K562 (cell line): ENCODE measurements around the gene AHNAK. TPM values are rescaled to one million over a fixed set of nuclear protein-coding genes. Genes with fewer than 3 reads are reported as not detected.

Experiments
- ATAC-seq: fragments of 200-7000 bp; cut with Tn5 transposase; 3 replicates; pipeline ENCODE4 v1.9.1; 2020; ENCODE audit warnings: moderate library complexity
- BruUV-seq: library from RNA; stranded (reverse); fragments of 400-500 nt; replicated peaks from 2 replicates; lab custom pipeline; 2021; lab: Mats Ljungman, UMichigan
- CTCF ChIA-PET: fragments of 300-600 bp; formaldehyde crosslinking; extraction: SDS; loops from one replicate; lab custom pipeline; 2021; ENCODE audit warnings: low intra/inter-chr PET ratio; lab: Yijun Ruan, JAX
- POLR2A ChIA-PET: fragments of 300-600, 350-650 bp; sonication (Branson Sonifier 250); formaldehyde crosslinking; extraction: SDS; loops from one replicate; lab custom pipeline; 2021; ENCODE audit warnings: antibody characterized with exemption, inconsistent platforms; lab: Yijun Ruan, JAX
- DNase-seq, 4 experiments: peaks; one replicate each; pipeline versions ENCODE4 v3.0.0 to v3.0.0-alpha.2; 2011 to 2018; ENCODE audit warnings: low spot score in 3 of 4, mixed read lengths in 3 of 4; ENCODE audit errors: extremely low read depth in 1 of 4
- FAIRE-seq: peaks from 2 replicates; lab custom pipeline; 2011; peaks lifted over from hg19 to GRCh38; lab: Jason Lieb, UNC
- H2AFZ ChIP-seq: 2 replicates; pipeline ENCODE4 v1.6.0; 2011; ENCODE audit warnings: low read depth, low read length, control low read depth, inconsistent platforms
- H3K27ac ChIP-seq: fragments of 200-600 bp; 3 replicates; pipeline ENCODE4 v1.8.0; 2011; ENCODE audit warnings: low read depth, mild to moderate bottlenecking, control low read depth, inconsistent platforms, low read length, moderate library complexity, mixed read lengths; ENCODE audit errors: extremely low read depth
- H3K27me3 ChIP-seq, 2 experiments: fragments of 300-600 bp in 1 of 2; 2 replicates in 1 of 2; 3 replicates in 1 of 2; pipeline versions ENCODE4 v1.6.0 to v1.8.0; 2011; ENCODE audit warnings: inconsistent platforms in 2 of 2, low read length in 2 of 2, mild to moderate bottlenecking in 1 of 2, mixed read lengths in 1 of 2, moderate library complexity in 1 of 2; ENCODE audit not compliant: control insufficient read depth in 2 of 2, insufficient read depth in 2 of 2
- H3K36me3 ChIP-seq: fragments of 300-600 bp; 3 replicates; pipeline ENCODE4 v1.8.0; 2011; ENCODE audit warnings: mild to moderate bottlenecking, low read length, inconsistent platforms; ENCODE audit not compliant: control insufficient read depth, insufficient read depth
- H3K4me1 ChIP-seq, 2 experiments: fragments of 200-600 bp in 1 of 2; replicated peaks in 1 of 2; 2 replicates in 1 of 2; 3 replicates in 1 of 2; pipeline versions ENCODE4 v1.5.1 to v1.8.0; 2011; ENCODE audit warnings: inconsistent platforms in 2 of 2, low read length in 2 of 2, mild to moderate bottlenecking in 1 of 2, mixed read lengths in 1 of 2, moderate library complexity in 1 of 2; ENCODE audit not compliant: control insufficient read depth in 2 of 2, insufficient read depth in 2 of 2
- H3K4me2 ChIP-seq: 2 replicates; pipeline ENCODE4 v1.6.1; 2011; ENCODE audit warnings: low read length, control low read depth, inconsistent platforms, mixed read lengths; ENCODE audit not compliant: insufficient read depth
- H3K4me3 ChIP-seq: fragments of 200-600 bp; sonication (generic), shearing (Covaris generic); 2 replicates; pipeline ENCODE4 v1.5.1; 2016; ENCODE audit warnings: control low read depth, inconsistent platforms
- H3K79me2 ChIP-seq: fragments of 200-600 bp; 3 replicates; pipeline ENCODE4 v1.8.0; 2011; ENCODE audit warnings: low read length, inconsistent platforms; ENCODE audit not compliant: control insufficient read depth, insufficient read depth
- H3K9ac ChIP-seq, 2 experiments: 2 replicates each; pipeline versions ENCODE4 v1.6.0 to v1.6.1; 2011; ENCODE audit warnings: low read depth in 2 of 2, low read length in 2 of 2, control low read depth in 1 of 2, inconsistent platforms in 1 of 2, mild to moderate bottlenecking in 1 of 2, mixed read lengths in 1 of 2; ENCODE audit not compliant: insufficient read depth in 1 of 2
- H3K9me1 ChIP-seq: one replicate; pipeline ENCODE4 v1.6.0; 2011; ENCODE audit warnings: inconsistent platforms, mild to moderate bottlenecking, low read length, moderate library complexity; ENCODE audit not compliant: control insufficient read depth, insufficient read depth
- H3K9me3 ChIP-seq: replicated peaks from 2 replicates; pipeline ENCODE4 v1.5.1; 2011; ENCODE audit warnings: low read depth, low read length, inconsistent platforms; ENCODE audit not compliant: control insufficient read depth, insufficient read depth
- H4K20me1 ChIP-seq: replicated peaks from 2 replicates; pipeline ENCODE4 v1.6.1; 2011; ENCODE audit warnings: low read length, inconsistent platforms, mixed read lengths; ENCODE audit not compliant: control insufficient read depth, insufficient read depth
- ARHGAP35 ChIP-seq: fragments of 450-650 bp; IDR thresholded peaks from 2 replicates; pipeline ENCODE4 v1.6.1; 2018; ENCODE audit not compliant: partially characterized antibody
- CAMTA2 ChIP-seq: fragments of 250-450 bp; sonication (Bioruptor Pico); conservative IDR thresholded peaks from 2 replicates; pipeline ENCODE4 v1.5.1; 2022
- ELF2 ChIP-seq: fragments of 250-450 bp; sonication (Bioruptor Pico); IDR thresholded peaks from 2 replicates; pipeline ENCODE4 v1.5.0; 2021; ENCODE audit warnings: mild to moderate bottlenecking
- FOS ChIP-seq: IDR thresholded peaks from 3 replicates; pipeline ENCODE4 v1.6.1; 2011; ENCODE audit not compliant: insufficient read length; ENCODE audit errors: extremely low read depth
- MAFG ChIP-seq: fragments of 450-650 bp; conservative IDR thresholded peaks from 2 replicates; pipeline ENCODE4 v1.6.1; 2016; ENCODE audit warnings: missing genetic modification characterization, missing compliant biosample characterization
- MCM7 ChIP-seq, 2 experiments: fragments of 450-650 bp; IDR thresholded peaks; 2 replicates each; pipeline ENCODE4 v1.6.1; 2016 to 2018
- MITF ChIP-seq: IDR thresholded peaks from 2 replicates; pipeline ENCODE4 v1.6.1; 2014; ENCODE audit warnings: antibody characterized with exemption
- PKNOX1 ChIP-seq: fragments of 450-650 bp; IDR thresholded peaks from 2 replicates; pipeline ENCODE4 v1.6.1; 2016
- SFPQ ChIP-seq: fragments of 200-400 bp; formaldehyde crosslinking; IDR thresholded peaks from 2 replicates; pipeline ENCODE4 v1.6.1; 2017; ENCODE audit warnings: mild to moderate bottlenecking, low read depth, low read length, moderate library complexity
- SMAD3 ChIP-seq: fragments of 450-650 bp; formaldehyde crosslinking; conservative IDR thresholded peaks from 2 replicates; pipeline ENCODE4 v1.4.0; 2020; ENCODE audit warnings: mild to moderate bottlenecking
- ZNF699 ChIP-seq: fragments of 250-450 bp; sonication (Bioruptor Pico); IDR thresholded peaks from 2 replicates; pipeline ENCODE4 v1.8.0; 2021; ENCODE audit warnings: mild to moderate bottlenecking, moderate library complexity; ENCODE audit not compliant: insufficient replicate concordance
- WGBS: fragments of 100-300 bp; shearing (Covaris generic); methylation state at CpG from one replicate; pipeline ENCODE4 v1.1.6; 2016; ENCODE audit warnings: low coverage, mixed read lengths; ENCODE audit not compliant: insufficient coverage; ENCODE audit errors: missing lambda C conversion rate; 5-methylcytosine and 5-hydroxymethylcytosine counted together
- in situ Hi-C: fragments of 300-500 bp; cut with MboI; formaldehyde crosslinking; loops from 4 replicates; pipeline ENCODE4 v1.15.0; 2018; ENCODE audit warnings: inconsistent platforms, mixed read lengths
- intact Hi-C: fragments of 100-400 bp; cut with micrococcal nuclease; formaldehyde crosslinking; loops from 2 replicates; pipeline ENCODE4 v1.14.2; 2022
- polyA plus RNA-seq, 8 experiments: library from polyadenylated mRNA; depleted of rRNA in 4 of 8; stranded (reverse) in 5 of 8; unstranded in 3 of 8; fragments of >200 nt; fragmentation: Nextera tagmentation in 2 of 8; fragmentation: Illumina TruSeq in 1 of 8; extraction: Ambion mirVana in 2 of 8; extraction: Trizol in 1 of 8; gene quantifications; 2 replicates each; pipeline versions ENCODE4 v1.2.1 to v1.2.3, GENCODE V29; 2011 to 2014; ENCODE audit warnings: inconsistent platforms in 1 of 8, missing spikeins in 1 of 8
- total RNA-seq, 7 experiments: library from RNA; depleted of rRNA in 6 of 7; stranded (reverse); fragments of >200 nt in 6 of 7; fragmentation: Illumina TruSeq in 2 of 7; extraction: Trizol in 2 of 7; gene quantifications; 2 replicates each; pipeline versions ENCODE4 v1.2.1 to v1.2.3, GENCODE V29; 2011 to 2021; ENCODE audit warnings: low replicate concordance in 1 of 7

AHNAK gene
- total and polyA plus RNA-seq, 9 of the 15 experiments (the other 6 are each of a cell fraction or from before 2014, with no cell fraction given), result 1.5 to 89.7 (median 45.0) TPM

GRCh38 chr11:62482753-62483152 is 63.9 kb downstream of the AHNAK start (continued):
- TF ChIP-seq SFPQ (no peak), MITF (no peak), PKNOX1 (no peak), SMAD3 (no peak)
- TF ChIP-seq, all 486 proteins: peak for 0

- no peak for ATAC-seq
- no peak overlapping the region for H3K4me3 ChIP-seq
- no peaks in the 10 kb centered on the region for H4K20me1 ChIP-seq
- no peaks in the 10 kb centered on the region for H3K79me2 ChIP-seq
- no peaks in the 10 kb centered on the region for H3K9me1 ChIP-seq
- no peak overlapping the region for H2AFZ ChIP-seq
- FAIRE-seq, result no peak
- BruUV-seq, result no TSS peak
- no peak for DNase-seq
- peak overlapping the region in 1 of 2 experiments; percentile 83; a peak in 1 of 4 replicates for H3K9ac ChIP-seq
- no peak overlapping the region for H3K27ac ChIP-seq
- no peaks in the 10 kb centered on the region for H3K36me3 ChIP-seq
- in situ Hi-C loops, result no loop called here
- TF ChIP-seq MAFG (tag) (no peak), CAMTA2 (CRISPR knock-in tag) (no peak), ARHGAP35 (no peak), FOS (no peak), ZNF699 (CRISPR knock-in tag) (no peak), ELF2 (CRISPR knock-in tag) (no peak), MCM7 (IDR thresholded peaks at IDR 0.05) (no peak)
- H3K9me3 ChIP-seq, result no peaks in the 10 kb centered on the region
- no peak overlapping the region for H3K4me2 ChIP-seq
- no peaks in the 10 kb centered on the region for H3K27me3 ChIP-seq
- intact Hi-C loops, result no loop called here
- WGBS, result 55% methylated on average over 7 of the region's 7 CpGs
- POLR2A ChIA-PET, result interaction anchor here (0.5 to 1.7 kb wide), 4 partner anchors 11 to 456 kb away, joined by 3 to 4 read pairs (median 3); no protein-coding TSS in a partner anchor
- peaks cover 5 to 16% of the 10 kb centered on the region in 2 experiments; a peak in 2 of 5 replicates for H3K4me1 ChIP-seq
- CTCF ChIA-PET, result no interaction called here
Observed at GRCh38 chr11:62479631-62480201, 66.9 kb downstream of the AHNAK start.
